Neural progenitor cell (in vitro differentiated cells): Measurements from ENCODE around the gene PLGRKT. TPM values are rescaled to one million over a fixed set of nuclear protein-coding genes. Genes with fewer than 3 reads are reported as not detected.
A peak's percentile ranks its signal among the peaks of the same experiment; 100 is the strongest.

Source experiments
- DNase-seq: peaks from one replicate; pipeline ENCODE4 v3.0.0-alpha.2; 2016; ENCODE audit warnings: low spot score
- H2AFZ ChIP-seq: fragments of 200-600 bp; sonication (generic); replicated peaks from 2 replicates; pipeline ENCODE4 v1.6.1; 2016; ENCODE audit warnings: antibody characterized with exemption
- H3F3A ChIP-seq: fragments of 200-600 bp; sonication (generic); 2 replicates; pipeline ENCODE4 v1.6.1; 2016; ENCODE audit warnings: antibody characterized with exemption, low read depth
- H3K27ac ChIP-seq: fragments of 200-600 bp; sonication (generic); 2 replicates; pipeline ENCODE4 v1.5.1; 2016; ENCODE audit warnings: mild to moderate bottlenecking
- H3K27me3 ChIP-seq: fragments of 200-600 bp; sonication (generic); 2 replicates; pipeline ENCODE4 v1.6.1; 2016; ENCODE audit warnings: mild to moderate bottlenecking, moderate library complexity
- H3K36me3 ChIP-seq: fragments of 200-600 bp; sonication (generic); 2 replicates; pipeline ENCODE4 v1.5.1; 2016
- H3K4me1 ChIP-seq: fragments of 200-600 bp; sonication (generic); 2 replicates; pipeline ENCODE4 v1.6.1; 2016; ENCODE audit warnings: mixed run types
- H3K4me2 ChIP-seq: fragments of 200-600 bp; sonication (generic); 2 replicates; pipeline ENCODE4 v1.6.1; 2016
- H3K4me3 ChIP-seq: fragments of 200-600 bp; sonication (generic); 2 replicates; pipeline ENCODE4 v1.5.1; 2016
- H3K79me2 ChIP-seq: fragments of 200-600 bp; sonication (generic); 2 replicates; pipeline ENCODE4 v1.6.1; 2016; ENCODE audit warnings: low read depth
- H3K9ac ChIP-seq: fragments of 200-600 bp; sonication (generic); 2 replicates; pipeline ENCODE4 v1.6.1; 2016
- H3K9me3 ChIP-seq: fragments of 200-600 bp; sonication (generic); 2 replicates; pipeline ENCODE4 v1.5.1; 2016; ENCODE audit warnings: low read depth
- H4K20me1 ChIP-seq: fragments of 200-600 bp; sonication (generic); 2 replicates; pipeline ENCODE4 v1.6.1; 2016; ENCODE audit warnings: low read depth
- H3K27ac Mint-ChIP-seq: 3 replicates; pipeline ENCODE4 v1.8.0; 2021; ENCODE audit warnings: mixed read lengths
- H3K27me3 Mint-ChIP-seq: 2 replicates; pipeline ENCODE4 v1.8.0; 2022; ENCODE audit warnings: low read depth, mild to moderate bottlenecking, inconsistent platforms, moderate library complexity, mixed read lengths; ENCODE audit not compliant: insufficient read depth
- H3K36me3 Mint-ChIP-seq: 3 replicates; pipeline ENCODE4 v1.8.0; 2021; ENCODE audit warnings: mixed read lengths
- H3K4me1 Mint-ChIP-seq: 3 replicates; pipeline ENCODE4 v1.8.0; 2021; ENCODE audit warnings: mixed read lengths
- H3K4me3 Mint-ChIP-seq: 3 replicates; pipeline ENCODE4 v1.8.0; 2021; ENCODE audit warnings: mild to moderate bottlenecking, moderate library complexity, mixed read lengths
- H3K9me3 Mint-ChIP-seq: 3 replicates; pipeline ENCODE4 v1.8.0; 2020; ENCODE audit warnings: mixed read lengths
- CTCF ChIP-seq: fragments of 200-600 bp; sonication (generic); IDR thresholded peaks from 2 replicates; pipeline ENCODE4 v1.5.1; 2017; ENCODE audit warnings: antibody characterized with exemption, mild to moderate bottlenecking
- EZH2 ChIP-seq: fragments of 200-600 bp; sonication (generic); IDR thresholded peaks from 2 replicates; pipeline ENCODE4 v1.6.1; 2017; ENCODE audit warnings: antibody characterized with exemption, mild to moderate bottlenecking, moderate library complexity
- EZH2phosphoT487 ChIP-seq: fragments of 200-600 bp; sonication (generic); IDR thresholded peaks from 2 replicates; pipeline ENCODE4 v1.6.1; 2017; ENCODE audit warnings: antibody characterized with exemption
- total RNA-seq: library from RNA; depleted of rRNA; stranded (reverse); fragments of >200 nt; gene quantifications from 2 replicates; pipeline ENCODE4 v1.2.3, GENCODE V29; 2015; ENCODE audit warnings: low replicate concordance

The PLGRKT gene
- total RNA-seq, 1 donor from 2014 or later, result 37.7 TPM

GRCh38 chr9:5443850-5444249 lies 6.1 kb upstream of the PLGRKT start:
- H3K27ac ChIP-seq, result no peak overlapping the region
- no peaks in the 10 kb centered on the region for H3K9me3 ChIP-seq
- no peaks in the 10 kb centered on the region for H4K20me1 ChIP-seq
- H3K79me2 ChIP-seq, result no peaks in the 10 kb centered on the region
- H3K36me3 ChIP-seq, result no peaks in the 10 kb centered on the region
- H3K9ac ChIP-seq, result no peak overlapping the region
- Mint-ChIP-seq H3K27me3 (peaks cover 8% of the 10 kb centered on the region), H3K4me3 (no peak overlapping the region), H3K36me3 (no peaks in the 10 kb centered on the region), H3K27ac (no peak overlapping the region), H3K9me3 (no peaks in the 10 kb centered on the region), H3K4me1 (no peaks in the 10 kb centered on the region)
- peaks cover 2% of the 10 kb centered on the region for H3K27me3 ChIP-seq
- no peak overlapping the region for H3K4me3 ChIP-seq
- no peak overlapping the region for H3K4me2 ChIP-seq
- TF ChIP-seq CTCF (no peak), EZH2phosphoT487 (no peak)
- no peak for DNase-seq
- H3F3A ChIP-seq, result no peaks in the 10 kb centered on the region
- no peak overlapping the region for H2AFZ ChIP-seq
- no peaks in the 10 kb centered on the region for H3K4me1 ChIP-seq

- Mint-ChIP-seq H3K4me1 (peaks cover 7% of the 10 kb centered on the region), H3K27me3 (peaks cover 12% of the 10 kb centered on the region), H3K9me3 (no peaks in the 10 kb centered on the region), H3K27ac (no peak overlapping the region), H3K4me3 (no peak overlapping the region), H3K36me3 (no peaks in the 10 kb centered on the region)
- no peak overlapping the region for H2AFZ ChIP-seq
- H3K9ac ChIP-seq, result no peak overlapping the region
- no peak overlapping the region for H3K4me3 ChIP-seq
- H3K27ac ChIP-seq, result no peak overlapping the region
- H3K4me1 ChIP-seq, result peaks cover 3% of the 10 kb centered on the region
- H3K36me3 ChIP-seq, result no peaks in the 10 kb centered on the region
- peaks cover 2% of the 10 kb centered on the region for H3K27me3 ChIP-seq
- H3K4me2 ChIP-seq, result no peak overlapping the region
- no peaks in the 10 kb centered on the region for H3K79me2 ChIP-seq
- no peaks in the 10 kb centered on the region for H4K20me1 ChIP-seq
- TF ChIP-seq EZH2 (no peak), CTCF (peak; percentile 60)
- H3F3A ChIP-seq, result peaks cover 1% of the 10 kb centered on the region
- no peaks in the 10 kb centered on the region for H3K9me3 ChIP-seq
- DNase-seq, result peak; percentile 63
These were observed 4.8 kb upstream of the PLGRKT start for GRCh38 chr9:5442400-5443011.

- no peak for TF ChIP-seq EZH2phosphoT487
- no peaks in the 10 kb centered on the region for H3K9me3 ChIP-seq
These were observed 3.3 kb upstream of the PLGRKT start for GRCh38 chr9:5441043-5441442.

GRCh38 chr9:5440426-5440825 lies 2.7 kb upstream of the PLGRKT start:
- Histone ChIP-seq H3K9me3 (no peaks in the 10 kb centered on the region), H3K4me2 (no peak overlapping the region), H3F3A (peaks cover 7% of the 10 kb centered on the region), H3K27me3 (peaks cover 2% of the 10 kb centered on the region), H3K9ac (no peak overlapping the region), H3K36me3 (peaks cover 3% of the 10 kb centered on the region), H3K4me3 (no peak overlapping the region), H3K79me2 (no peaks in the 10 kb centered on the region), H3K4me1 (peaks cover 3% of the 10 kb centered on the region), H3K27ac (no peak overlapping the region), H2AFZ (no peak overlapping the region), H4K20me1 (no peaks in the 10 kb centered on the region)
- TF ChIP-seq EZH2phosphoT487, result no peak
- TF ChIP-seq CTCF, result no peak
- TF ChIP-seq EZH2, result no peak
- Mint-ChIP-seq H3K4me3 (no peak overlapping the region), H3K9me3 (no peaks in the 10 kb centered on the region), H3K27me3 (peaks cover 12% of the 10 kb centered on the region), H3K36me3 (peaks cover 7% of the 10 kb centered on the region), H3K27ac (no peak overlapping the region), H3K4me1 (peaks cover 20% of the 10 kb centered on the region)
- no peak for DNase-seq

More at GRCh38 chr9:5441043-5441442, 3.3 kb upstream of the PLGRKT start:
- no peak for DNase-seq
- no peaks in the 10 kb centered on the region for H3K9me3 Mint-ChIP-seq
- H3F3A ChIP-seq, result peaks cover 7% of the 10 kb centered on the region
- no peak overlapping the region for H3K9ac ChIP-seq
- no peak overlapping the region for H3K27ac ChIP-seq
- H3K4me1 Mint-ChIP-seq, result peaks cover 20% of the 10 kb centered on the region
- peaks cover 3% of the 10 kb centered on the region for H3K4me1 ChIP-seq
- no peaks in the 10 kb centered on the region for H4K20me1 ChIP-seq
- no peaks in the 10 kb centered on the region for H3K36me3 ChIP-seq
- no peaks in the 10 kb centered on the region for H3K79me2 ChIP-seq
- H3K4me3 ChIP-seq, result no peak overlapping the region
- no peak overlapping the region for H3K27ac Mint-ChIP-seq
- H3K36me3 Mint-ChIP-seq, result peaks cover 3% of the 10 kb centered on the region
- H3K27me3 Mint-ChIP-seq, result peaks cover 12% of the 10 kb centered on the region
- no peak overlapping the region for H3K4me3 Mint-ChIP-seq
- peaks cover 2% of the 10 kb centered on the region for H3K27me3 ChIP-seq
- no peak overlapping the region for H2AFZ ChIP-seq
- no peak overlapping the region for H3K4me2 ChIP-seq
